Spleen (tissue), 7 donors: ENCODE results near the gene MEST.

Source experiments
- CTCF ChIP-seq, 11 experiments: fragments of 200-600 bp in 7 of 11; fragments of 450-650 bp in 4 of 11; sonication (generic) in 4 of 11; IDR thresholded peaks in 8 of 11; conservative IDR thresholded peaks in 3 of 11; 1 replicate in 7 of 11; 2 replicates in 4 of 11; pipeline versions ENCODE4 v1.4.0 to v1.8.0; 2016 to 2021; ENCODE audit warnings: antibody characterized with exemption in 11 of 11, inconsistent platforms in 4 of 11, mild to moderate bottlenecking in 1 of 11
- POLR2A ChIP-seq, 3 donors: fragments of 450-650 bp; IDR thresholded peaks; one replicate each; pipeline ENCODE4 v1.5.1; 2017; ENCODE audit warnings: antibody characterized with exemption in 3 of 3, mild to moderate bottlenecking in 1 of 3
- POLR2AphosphoS5 ChIP-seq, 3 donors: sonication (generic); formaldehyde crosslinking; IDR thresholded peaks; one replicate each; pipeline ENCODE4 v1.5.1; 2017; ENCODE audit warnings: antibody characterized with exemption in 3 of 3
- donor health status: DM: no; HTN: no; CAD: no; lungs with moderate emphysema.
- donor health status: DM: no; HTN: no; CAD: no.
- donor health status: DM: no; HTN: no; CAD: no.

GRCh38 chr7:130490888-130491804 lies 739 bp upstream of the MEST start:
- TF ChIP-seq CTCF (IDR thresholded peaks at IDR 0.05 in 8 of 11, conservative IDR thresholded peaks at IDR 0.05 in 3 of 11) (peak; percentile 16 to 71 (median 48)), POLR2A (IDR thresholded peaks at IDR 0.05) (no peak), POLR2AphosphoS5 (IDR thresholded peaks at IDR 0.05) (peak in 2 of 3 donors; percentile 43 to 58)
